PC-9 (cell line): ENCODE measurements around the gene NINJ2. TPM values are rescaled to one million over a fixed set of nuclear protein-coding genes. Genes with fewer than 3 reads are reported as not detected.

Experiments
- BruUV-seq: library from RNA; stranded (reverse); fragments of 400-500 nt; replicated peaks from 2 replicates; lab custom pipeline; 2021; lab: Mats Ljungman, UMichigan
- CTCF ChIA-PET: fragments of 300-600 bp; sonication (Branson Sonifier 250); formaldehyde crosslinking; loops from one replicate; lab custom pipeline; 2022; ENCODE audit warnings: antibody characterized with exemption; lab: Charles Lee
- POLR2A ChIA-PET: fragments of 300-600 bp; sonication (Branson Sonifier 250); formaldehyde crosslinking; loops from one replicate; lab custom pipeline; 2022; ENCODE audit warnings: antibody characterized with exemption; ENCODE audit not compliant: unreplicated experiment; lab: Charles Lee
- DNase-seq, 2 experiments: peaks; one replicate each; pipeline versions ENCODE4 v3.0.0 to v3.0.0-alpha.2; 2015 to 2022; ENCODE audit warnings: mixed read lengths in 1 of 2
- H2AFZ ChIP-seq: fragments of 200-600 bp; sonication (generic); 2 replicates; pipeline ENCODE4 v1.8.1; 2017; ENCODE audit warnings: antibody characterized with exemption
- H3F3A ChIP-seq: fragments of 200-600 bp; sonication (generic); 2 replicates; pipeline ENCODE4 v1.8.1; 2017; ENCODE audit warnings: antibody characterized with exemption, mild to moderate bottlenecking, low read depth; ENCODE audit not compliant: insufficient read depth
- H3K27ac ChIP-seq: fragments of 200-600 bp; sonication (generic); 2 replicates; pipeline ENCODE4 v1.6.1; 2016; ENCODE audit warnings: mixed run types
- H3K27me3 ChIP-seq: fragments of 200-600 bp; sonication (generic); 2 replicates; pipeline ENCODE4 v1.6.1; 2016; ENCODE audit warnings: low read depth, mixed run types; ENCODE audit not compliant: insufficient read depth
- H3K36me3 ChIP-seq: fragments of 200-600 bp; sonication (generic); 2 replicates; pipeline ENCODE4 v1.6.1; 2016; ENCODE audit warnings: low read depth, mixed run types
- H3K4me1 ChIP-seq: fragments of 200-600 bp; sonication (generic); replicated peaks from 2 replicates; pipeline ENCODE4 v1.6.1; 2016; ENCODE audit warnings: mixed run types; ENCODE audit not compliant: insufficient read depth
- H3K4me2 ChIP-seq: fragments of 200-600 bp; sonication (generic); 2 replicates; pipeline ENCODE4 v1.6.1; 2017; ENCODE audit warnings: mixed run types
- H3K4me3 ChIP-seq: fragments of 200-600 bp; sonication (generic); 2 replicates; pipeline ENCODE4 v1.6.1; 2016; ENCODE audit warnings: mixed run types
- H3K79me2 ChIP-seq: fragments of 200-600 bp; sonication (generic); 2 replicates; pipeline ENCODE4 v1.6.1; 2017; ENCODE audit warnings: low read depth, mixed run types
- H3K9me2 ChIP-seq: fragments of 200-600 bp; sonication (generic); 2 replicates; pipeline ENCODE4 v1.8.1; 2017; ENCODE audit warnings: mild to moderate bottlenecking; ENCODE audit not compliant: insufficient read depth
- H3K9me3 ChIP-seq: fragments of 200-600 bp; sonication (generic); 2 replicates; pipeline ENCODE4 v1.8.1; 2016; ENCODE audit warnings: low read depth; ENCODE audit not compliant: insufficient read depth
- H4K20me1 ChIP-seq: fragments of 200-600 bp; sonication (generic); 2 replicates; pipeline ENCODE4 v1.8.1; 2017; ENCODE audit not compliant: insufficient read depth
- EZH2 ChIP-seq: fragments of 200-600 bp; sonication (generic); IDR thresholded peaks from 2 replicates; pipeline ENCODE4 v1.8.0; 2017; ENCODE audit warnings: antibody characterized with exemption, low read depth
- intact Hi-C: fragments of 100-400 bp; cut with micrococcal nuclease; formaldehyde crosslinking; loops from one replicate; pipeline ENCODE4 v1.10.0; 2022; ENCODE audit not compliant: unreplicated experiment
- total RNA-seq: library from RNA; stranded (reverse); gene quantifications from 2 replicates; pipeline ENCODE4 v1.2.3, GENCODE V29; 2021
- TF ChIP-seq, protein P1 (sequence below): fragments of 200-600 bp; sonication (generic); conservative IDR thresholded peaks from 2 replicates; pipeline ENCODE4 v1.6.1; 2017; ENCODE audit warnings: mixed run types, antibody characterized with exemption, mild to moderate bottlenecking, moderate library complexity

Gene NINJ2
- total RNA-seq, 1 experiment from 2014 or later = 19.3 TPM

DNA sequence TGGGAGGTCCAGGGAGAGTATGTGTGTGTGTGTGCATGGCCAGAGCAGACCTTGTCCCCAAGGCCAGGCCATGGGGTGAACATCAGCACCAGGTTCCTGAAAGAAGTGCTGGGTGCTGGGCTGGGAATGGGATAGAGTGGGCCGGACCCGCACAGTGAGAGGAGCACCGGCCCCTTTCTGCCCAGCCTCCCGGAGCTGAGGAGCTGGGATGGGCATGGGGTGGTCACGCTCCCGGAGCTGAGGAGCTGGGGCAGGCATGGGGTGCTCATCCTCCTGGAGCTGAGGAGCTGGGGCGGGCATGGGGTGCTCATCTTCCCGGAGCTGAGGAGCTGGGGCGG, 120.2 kb downstream of the NINJ2 start:
- ChIA-PET POLR2A (no interaction called here), CTCF (no interaction called here)
- Histone ChIP-seq H2AFZ (no peak overlapping the region), H3K9me3 (no peaks in the 10 kb centered on the region), H3K27me3 (no peaks in the 10 kb centered on the region), H3K9me2 (no peaks in the 10 kb centered on the region), H4K20me1 (no peaks in the 10 kb centered on the region), H3K4me1 (peaks cover 23% of the 10 kb centered on the region), H3K79me2 (no peaks in the 10 kb centered on the region), H3F3A (peaks cover 15% of the 10 kb centered on the region), H3K4me3 (no peak overlapping the region), H3K4me2 (no peak overlapping the region), H3K27ac (no peak overlapping the region), H3K36me3 (no peaks in the 10 kb centered on the region)
- no peak for DNase-seq
- no TSS peak for BruUV-seq
- TF ChIP-seq, protein P1, sequence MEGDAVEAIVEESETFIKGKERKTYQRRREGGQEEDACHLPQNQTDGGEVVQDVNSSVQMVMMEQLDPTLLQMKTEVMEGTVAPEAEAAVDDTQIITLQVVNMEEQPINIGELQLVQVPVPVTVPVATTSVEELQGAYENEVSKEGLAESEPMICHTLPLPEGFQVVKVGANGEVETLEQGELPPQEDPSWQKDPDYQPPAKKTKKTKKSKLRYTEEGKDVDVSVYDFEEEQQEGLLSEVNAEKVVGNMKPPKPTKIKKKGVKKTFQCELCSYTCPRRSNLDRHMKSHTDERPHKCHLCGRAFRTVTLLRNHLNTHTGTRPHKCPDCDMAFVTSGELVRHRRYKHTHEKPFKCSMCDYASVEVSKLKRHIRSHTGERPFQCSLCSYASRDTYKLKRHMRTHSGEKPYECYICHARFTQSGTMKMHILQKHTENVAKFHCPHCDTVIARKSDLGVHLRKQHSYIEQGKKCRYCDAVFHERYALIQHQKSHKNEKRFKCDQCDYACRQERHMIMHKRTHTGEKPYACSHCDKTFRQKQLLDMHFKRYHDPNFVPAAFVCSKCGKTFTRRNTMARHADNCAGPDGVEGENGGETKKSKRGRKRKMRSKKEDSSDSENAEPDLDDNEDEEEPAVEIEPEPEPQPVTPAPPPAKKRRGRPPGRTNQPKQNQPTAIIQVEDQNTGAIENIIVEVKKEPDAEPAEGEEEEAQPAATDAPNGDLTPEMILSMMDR = no peak
- intact Hi-C loops = no loop called here

DNA sequence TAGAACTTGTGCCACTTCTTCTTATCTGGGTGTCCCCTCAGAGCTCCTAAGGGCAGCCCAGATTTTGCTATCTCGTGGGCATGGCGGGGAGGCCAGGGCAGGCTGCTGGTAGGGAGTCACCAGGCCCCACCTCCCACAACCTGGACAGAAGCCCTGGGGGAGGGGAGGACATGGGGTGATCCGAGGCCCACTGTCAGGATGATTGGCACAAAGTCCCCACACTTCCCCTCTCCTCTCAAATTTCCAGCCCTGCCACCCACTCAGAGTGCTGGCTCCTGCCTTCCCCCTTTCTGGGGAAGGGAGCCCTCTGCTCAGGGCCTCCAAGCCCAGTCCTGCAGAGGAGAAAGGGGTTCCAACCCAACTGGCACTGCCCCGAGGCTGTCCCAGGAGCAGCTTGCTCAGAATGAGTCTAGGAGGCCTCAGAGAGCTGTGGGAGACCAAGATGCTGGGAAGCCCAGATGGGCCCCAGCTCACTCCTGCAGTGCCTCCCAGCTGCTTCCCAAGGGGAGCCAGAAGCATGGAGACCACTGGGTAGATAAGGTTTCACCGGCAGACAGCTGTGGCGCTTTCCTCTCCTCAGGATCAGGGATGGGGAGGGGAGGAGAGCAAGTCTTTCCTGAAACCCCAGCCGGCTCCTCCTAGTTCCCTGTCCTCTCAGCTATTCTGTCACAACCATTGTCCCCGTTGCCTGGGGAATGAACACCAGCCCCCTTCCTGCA, 120.7 kb downstream of the NINJ2 start:
- TF ChIP-seq, protein P1 = no peak
- no peak for TF ChIP-seq EZH2
- intact Hi-C loops = loop anchor here (1.0 kb wide), 1 partner anchor 39 kb away; no protein-coding TSS in a partner anchor
- no TSS peak for BruUV-seq
- Histone ChIP-seq H2AFZ (no peak overlapping the region), H3K4me2 (no peak overlapping the region), H3F3A (peaks cover 15% of the 10 kb centered on the region), H3K9me3 (no peaks in the 10 kb centered on the region), H3K79me2 (no peaks in the 10 kb centered on the region), H3K27ac (no peak overlapping the region), H3K4me3 (no peak overlapping the region), H3K36me3 (no peaks in the 10 kb centered on the region), H3K9me2 (no peaks in the 10 kb centered on the region), H3K4me1 (peaks cover 28% of the 10 kb centered on the region), H4K20me1 (no peaks in the 10 kb centered on the region), H3K27me3 (no peaks in the 10 kb centered on the region)
- ChIA-PET POLR2A (interaction anchor here (1.6 kb wide), 1 partner anchor 79 kb away, joined by 8 read pairs; no protein-coding TSS in a partner anchor), CTCF (no interaction called here)
- DNase-seq = no peak

DNA sequence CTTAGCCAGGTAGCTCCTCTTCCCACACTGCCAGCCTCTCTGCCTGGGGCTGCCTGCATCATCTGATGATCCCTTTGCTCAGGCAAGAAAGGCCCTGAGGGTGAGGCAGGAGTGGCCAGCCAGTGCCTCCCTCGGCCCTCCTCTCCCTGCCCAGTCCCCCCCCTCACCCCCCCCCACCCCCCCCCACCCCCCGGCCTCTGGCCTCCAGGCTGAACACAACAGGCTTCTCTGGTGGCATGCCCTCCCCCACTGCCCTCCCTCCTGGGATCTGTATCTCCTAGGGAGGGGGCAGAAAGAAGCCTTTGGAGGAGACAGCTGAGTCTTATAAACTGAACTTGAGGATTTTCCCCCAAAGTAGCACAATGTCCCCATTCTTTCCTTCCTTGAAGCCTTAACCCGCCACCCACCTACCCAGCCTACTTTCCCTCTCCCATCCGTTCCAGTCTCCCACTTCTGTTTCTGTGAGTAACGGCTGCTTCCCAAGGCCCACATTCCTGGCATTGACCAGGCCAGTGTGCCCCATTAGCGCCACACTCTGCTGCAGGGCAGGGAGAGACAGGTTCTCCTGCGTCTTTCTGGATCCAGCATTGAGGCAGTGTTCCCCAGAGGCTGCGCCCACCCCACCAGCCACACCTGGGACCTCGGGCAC, 121.4 kb downstream of the NINJ2 start:
- Histone ChIP-seq H3F3A (peaks cover 15% of the 10 kb centered on the region), H3K4me1 (peaks cover 32% of the 10 kb centered on the region), H4K20me1 (no peaks in the 10 kb centered on the region), H3K4me3 (no peak overlapping the region), H3K9me2 (no peaks in the 10 kb centered on the region), H3K4me2 (0 out of 2 replicates have a peak overlapping the region, but pooled peaks have one; percentile 21), H3K27ac (no peak overlapping the region), H3K36me3 (no peaks in the 10 kb centered on the region), H3K79me2 (no peaks in the 10 kb centered on the region), H2AFZ (no peak overlapping the region), H3K9me3 (no peaks in the 10 kb centered on the region), H3K27me3 (no peaks in the 10 kb centered on the region)
- ChIA-PET CTCF (interaction anchor here (0.6 to 0.7 kb wide), 2 partner anchors 407 to 1271 kb away, joined by 3 read pairs; partner anchors contain the start of gene RAD52), POLR2A (interaction anchor here (0.6 to 1.6 kb wide), 3 partner anchors 13 to 78 kb away, joined by 8 to 33 read pairs (median 22); no protein-coding TSS in a partner anchor)
- DNase-seq = peak; percentile 57 to 79
- intact Hi-C loops = loop anchor here (1.0 kb wide), 1 partner anchor 38 kb away; no protein-coding TSS in a partner anchor
- BruUV-seq = no TSS peak
- no peak for TF ChIP-seq EZH2
- TF ChIP-seq, protein P1 = no peak
